RCC 7860 (cell line): ENCODE data around the gene STAM.
"Not testable (repeated sequence)": the region's sequence is repeated elsewhere in the genome, so short reads cannot be mapped to it uniquely, and the experiment has no call there.

Experiments
- DNase-seq: peaks from one replicate; pipeline ENCODE4 v3.0.0-alpha.2; 2015; ENCODE audit warnings: low spot score
- FAIRE-seq: peaks from 2 replicates; lab custom pipeline; 2012; peaks lifted over from hg19 to GRCh38; lab: Jason Lieb, UNC

STAM gene

DNA sequence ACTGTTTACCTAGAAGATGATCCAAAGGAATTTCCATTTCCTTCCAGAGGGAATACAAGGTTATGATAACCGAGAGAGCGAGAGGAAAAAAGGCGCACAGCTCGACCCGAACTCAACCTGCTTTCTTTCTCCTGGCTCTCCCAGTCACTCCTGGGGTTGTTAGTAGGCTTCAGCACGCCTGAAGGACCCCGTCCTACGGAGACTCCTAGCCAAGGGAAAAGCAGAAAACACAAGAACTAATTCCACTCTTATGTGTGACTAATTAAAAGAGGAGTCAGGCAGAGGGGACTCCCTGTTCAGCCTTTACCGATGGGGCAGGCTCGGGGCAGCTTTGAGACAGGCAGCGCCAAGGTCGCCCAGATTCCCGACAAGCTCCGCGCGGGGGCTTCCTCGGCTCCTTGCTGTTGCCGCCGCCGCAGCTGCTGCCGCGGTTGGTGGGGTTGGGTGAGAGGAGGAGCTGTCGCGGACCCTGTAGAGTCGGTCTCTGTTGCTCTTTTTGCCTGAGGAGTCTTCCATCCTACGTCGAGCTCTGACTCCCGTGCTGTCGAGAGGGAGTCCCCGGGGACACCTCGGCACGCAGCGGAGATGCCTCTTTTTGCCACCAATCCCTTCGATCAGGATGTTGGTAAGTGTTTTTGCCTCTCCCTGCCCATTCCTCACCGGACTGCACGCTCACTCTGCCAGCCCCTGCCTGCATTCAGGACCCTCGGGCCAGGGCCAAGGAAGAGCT lies at the start of gene STAM:
Gene STAM, plus strand, starts transcription at position 397 of the 730 bp plus-strand sequence. Its CDS starts 189 bp downstream, at position 586.
- DNase-seq (peak; percentile 81), FAIRE-seq (peak; percentile 32)

DNA sequence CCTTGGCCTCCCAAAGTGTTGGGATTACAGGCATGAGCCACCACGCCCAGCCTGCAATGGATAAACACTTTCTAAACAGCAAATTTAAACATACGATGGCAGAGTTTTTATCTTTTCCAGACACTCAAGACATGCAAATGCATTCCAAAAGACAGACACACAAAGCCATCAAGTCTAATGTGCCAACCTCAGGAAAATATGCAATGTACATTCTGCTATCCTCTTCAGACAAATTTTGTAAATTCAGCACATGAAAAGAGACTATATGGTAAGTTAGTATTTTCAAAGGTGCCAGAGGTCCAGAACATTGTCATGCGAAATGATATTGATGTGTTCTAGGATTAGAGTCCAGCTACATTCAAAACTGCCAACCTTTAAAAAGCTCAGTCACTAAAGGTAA lies 46.6 kb upstream of the STAM start:
- no peak for FAIRE-seq
- no peak for DNase-seq

DNA sequence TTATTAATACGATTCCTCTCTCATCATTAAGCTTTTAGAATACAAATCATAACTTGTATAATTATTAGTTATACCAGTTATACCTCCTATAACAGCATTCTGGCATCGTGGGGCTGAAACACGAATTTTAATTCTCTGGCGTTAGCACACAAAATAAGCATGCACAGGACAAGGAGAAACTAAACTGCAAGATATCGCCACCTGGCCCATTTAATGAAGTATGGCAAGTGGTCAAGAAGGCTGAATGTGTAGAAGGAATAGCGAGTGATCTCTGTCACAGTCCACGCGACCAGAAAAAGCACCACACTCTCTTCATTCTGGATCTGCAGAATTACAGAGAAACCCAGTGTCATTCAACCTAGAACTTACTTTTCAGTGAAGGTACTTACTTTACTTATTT lies 44.9 kb upstream of the STAM start:
- DNase-seq, result no peak
- FAIRE-seq, result no peak

DNA sequence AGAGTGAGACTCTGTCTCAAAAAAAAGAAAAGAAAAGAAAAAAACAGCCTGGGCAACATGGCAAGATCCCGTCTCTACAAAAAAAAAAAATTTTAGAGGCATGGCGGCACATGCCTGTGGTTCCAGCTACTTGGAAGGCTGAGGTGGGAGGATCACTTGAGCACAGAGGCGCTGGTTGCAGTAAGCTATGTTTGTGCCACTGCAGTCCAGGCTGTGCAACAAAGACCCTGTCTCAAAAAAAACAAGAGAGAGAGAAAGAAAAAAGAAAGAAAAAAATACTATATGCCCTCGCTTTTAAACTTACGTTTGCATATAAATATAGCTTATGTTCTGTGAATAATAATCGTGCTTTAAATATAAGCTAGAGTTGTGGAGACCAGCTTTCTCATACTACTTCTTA lies 38.0 kb upstream of the STAM start:
- DNase-seq (no peak), FAIRE-seq (no peak)

DNA sequence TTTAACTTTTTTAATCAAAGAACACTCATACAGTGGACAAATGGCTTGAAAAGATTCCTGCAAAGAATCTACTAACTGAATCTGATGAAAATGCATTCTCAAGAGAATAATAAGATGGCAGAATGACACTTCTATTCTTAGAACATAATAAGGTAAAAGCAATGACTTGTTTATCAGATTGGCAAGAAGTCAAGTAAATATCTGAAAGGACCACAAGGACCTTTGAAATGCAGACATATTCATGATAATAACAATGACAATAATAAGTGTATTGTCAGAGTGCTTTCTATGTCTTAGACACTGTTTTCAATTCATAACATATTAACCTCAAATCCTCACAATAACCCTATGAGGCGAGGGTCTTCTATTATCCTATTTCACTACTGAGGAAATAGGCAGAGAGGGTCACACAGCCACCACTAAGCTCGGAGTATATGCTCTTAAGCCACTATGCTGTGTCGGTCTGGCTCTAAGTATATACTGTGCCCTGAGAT lies 37.4 kb upstream of the STAM start:
- no peak for DNase-seq
- FAIRE-seq, result no peak

DNA sequence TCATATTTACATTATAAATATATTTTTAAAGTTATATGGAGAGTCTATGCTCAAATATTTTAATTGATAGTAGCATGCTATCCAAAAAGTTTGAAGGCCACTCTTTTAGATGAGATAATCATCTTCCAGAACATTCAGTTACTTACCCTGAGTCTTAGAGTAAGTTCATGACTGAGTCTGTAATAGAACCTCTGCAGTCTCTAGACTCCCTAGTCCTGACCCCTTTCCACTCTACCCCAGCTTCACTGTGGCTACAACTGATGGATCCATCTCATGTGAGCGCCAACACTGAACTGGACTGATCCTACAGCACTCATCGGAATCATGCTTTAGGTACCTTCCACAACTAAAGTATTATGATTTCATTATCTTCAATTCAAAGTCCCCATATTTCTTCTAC lies 36.9 kb upstream of the STAM start:
- DNase-seq, result no peak
- no peak for FAIRE-seq

DNA sequence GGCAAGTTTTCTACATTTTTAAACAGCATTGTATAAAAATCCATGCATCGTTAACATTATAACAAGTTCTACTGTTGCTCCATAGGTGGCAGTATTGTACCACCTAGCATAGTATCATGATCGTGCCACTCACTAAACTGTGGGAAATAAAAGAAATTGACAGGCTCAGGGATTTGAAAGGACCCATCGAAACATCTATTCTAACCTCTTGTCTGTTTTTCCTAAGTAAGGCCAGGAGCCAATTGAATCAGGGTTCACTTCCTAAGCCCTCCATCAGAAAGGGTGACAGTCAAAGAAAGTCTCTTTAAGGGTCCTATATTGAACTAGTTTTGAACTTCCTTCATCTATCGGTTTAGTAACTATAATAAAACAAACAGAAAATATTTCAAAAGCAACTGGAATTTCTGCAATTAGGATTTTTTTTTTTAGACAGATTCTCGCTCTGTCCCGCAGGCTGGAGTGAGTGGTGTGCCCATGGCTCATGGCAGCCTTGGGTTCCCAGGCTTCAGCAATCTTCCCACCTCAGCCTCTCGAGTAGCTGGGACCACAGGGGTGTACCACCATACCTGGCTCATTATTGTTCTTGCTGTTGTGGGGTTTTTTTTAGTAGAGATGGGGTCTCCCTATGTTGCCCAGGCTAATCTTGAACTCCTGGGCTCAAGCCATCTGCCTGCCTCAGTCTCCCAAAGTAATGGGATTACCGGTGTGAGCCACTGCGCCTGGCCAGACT lies 36.2 kb upstream of the STAM start:
- DNase-seq (peak; percentile 50), FAIRE-seq (peak; percentile 83)

DNA sequence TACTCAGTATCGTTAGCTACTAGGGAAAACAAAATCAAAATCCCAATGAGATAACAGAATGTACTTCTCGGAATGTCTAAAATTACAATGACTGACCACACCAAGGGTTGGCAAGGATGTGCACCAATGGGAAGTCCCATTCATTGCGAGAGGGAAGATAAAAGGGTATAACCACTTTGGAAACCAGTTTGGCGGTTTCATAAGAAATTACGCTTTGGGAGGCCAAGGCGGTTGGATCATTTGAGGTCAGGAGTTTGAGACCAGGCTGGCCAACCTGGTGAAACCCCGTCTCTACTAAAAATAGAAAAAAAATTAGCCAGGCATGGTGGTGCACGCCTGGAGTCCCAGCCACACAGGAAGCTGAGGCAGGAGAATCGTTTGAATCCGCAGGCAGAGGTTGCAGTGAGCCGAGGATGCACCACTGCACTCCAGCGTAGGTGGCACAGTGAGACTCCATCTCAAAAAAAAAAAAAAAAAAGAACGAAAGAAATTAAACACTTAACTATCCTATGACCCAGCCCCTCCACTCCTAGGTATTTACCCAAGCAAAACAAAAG lies 34.4 kb upstream of the STAM start:
- FAIRE-seq (no peak), DNase-seq (no peak)

DNA sequence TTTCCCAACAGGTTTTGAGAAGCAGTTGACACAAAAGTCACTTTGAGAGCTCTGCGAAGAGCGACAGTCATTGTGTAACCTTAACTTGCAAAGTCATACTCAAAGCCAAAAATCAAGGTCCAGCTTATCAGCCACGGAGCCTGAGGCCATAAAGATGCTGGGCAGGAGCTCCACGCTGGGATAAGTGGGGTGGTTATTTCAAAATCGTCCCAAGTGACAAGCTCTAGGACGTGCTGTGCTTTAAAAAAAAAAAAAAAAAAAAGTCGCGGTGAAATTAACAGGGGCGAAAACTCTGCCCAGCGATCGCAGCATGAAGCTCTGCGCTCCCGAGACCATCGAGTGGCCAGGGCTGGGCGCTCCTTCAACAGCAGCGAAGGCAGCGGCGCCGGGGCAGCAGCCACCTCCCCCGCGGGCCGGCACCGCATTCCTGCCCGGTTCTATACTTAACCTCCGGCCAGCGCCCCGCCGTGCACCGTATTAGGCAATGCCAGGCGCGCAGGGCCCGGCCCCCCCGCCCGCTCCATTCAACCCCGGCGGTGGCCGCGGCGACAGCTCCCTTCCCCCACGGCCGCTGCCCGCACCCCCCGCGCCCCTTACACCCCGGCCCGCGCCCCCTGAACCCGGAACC lies 27.4 kb upstream of the STAM start:
- peak; percentile 63 for DNase-seq
- no peak for FAIRE-seq

DNA sequence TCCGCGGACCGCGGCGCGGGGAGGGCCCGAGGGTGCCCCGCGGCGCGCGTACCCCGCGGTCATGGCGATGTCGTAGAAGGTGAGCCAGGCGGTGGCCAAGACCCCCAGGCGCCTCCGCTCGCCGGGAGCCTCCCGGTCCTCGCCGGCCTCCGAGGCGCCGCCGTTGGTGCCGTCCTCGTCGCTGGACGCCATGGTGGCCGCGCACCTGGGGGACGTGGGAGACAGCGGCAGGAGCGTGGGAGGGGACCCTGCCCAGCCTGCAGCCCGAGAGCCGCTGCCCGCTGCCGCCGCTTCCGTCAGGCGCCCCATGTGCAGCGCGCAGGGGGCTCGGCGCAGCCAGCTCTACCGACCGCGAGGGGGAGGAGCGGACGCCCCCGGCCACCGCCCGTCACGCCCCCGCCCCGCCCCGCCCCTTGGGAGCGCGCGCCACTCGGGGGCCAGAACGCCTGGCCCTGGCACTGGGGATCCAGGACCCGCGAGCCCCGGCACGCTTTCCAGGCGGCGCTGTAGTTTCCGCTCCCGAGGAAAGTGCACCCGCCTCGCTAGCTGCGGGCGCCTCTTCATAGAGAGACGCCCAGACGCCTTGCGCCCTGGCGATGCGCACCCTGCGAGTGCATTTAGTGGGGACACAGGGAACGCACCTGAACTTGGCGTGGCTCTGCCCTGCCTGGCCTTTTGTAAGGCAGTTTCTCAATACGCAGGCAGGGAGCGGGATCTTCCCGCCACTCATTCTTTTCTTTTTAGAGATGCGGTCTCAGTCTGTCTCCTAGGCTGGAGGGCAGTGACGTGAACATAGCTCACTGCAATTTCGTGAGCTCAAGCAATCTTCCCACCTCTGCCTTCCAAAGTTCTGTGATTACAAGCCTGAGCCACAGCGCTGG lies 26.7 kb upstream of the STAM start, which contains the start of gene HACD1:
Gene HACD1, minus strand, starts transcription at position 344 of the 881 bp plus-strand sequence. Its CDS starts 35 bp downstream, at position 309.
- FAIRE-seq, result no peak
- DNase-seq, result peak; percentile 48

DNA sequence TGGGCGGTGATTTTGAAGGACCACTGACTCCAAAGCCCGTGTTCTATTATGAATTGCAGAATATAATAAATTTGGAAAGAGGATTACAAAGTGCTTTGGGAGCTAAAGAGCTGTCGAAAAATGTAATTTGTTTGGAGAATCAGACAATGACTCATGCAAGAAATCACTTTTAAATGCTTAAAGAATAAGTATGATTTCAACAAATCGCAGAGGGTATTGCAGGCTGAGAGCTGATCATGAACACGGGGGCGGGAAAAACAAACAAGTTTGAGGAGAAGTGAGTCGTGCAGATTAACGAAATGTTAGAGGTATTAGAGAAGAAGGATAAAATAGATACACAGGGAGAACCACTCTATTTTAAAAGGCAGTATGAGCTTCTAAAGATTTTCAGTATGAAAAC lies 21.9 kb upstream of the STAM start:
- no peak for FAIRE-seq
- no peak for DNase-seq

DNA sequence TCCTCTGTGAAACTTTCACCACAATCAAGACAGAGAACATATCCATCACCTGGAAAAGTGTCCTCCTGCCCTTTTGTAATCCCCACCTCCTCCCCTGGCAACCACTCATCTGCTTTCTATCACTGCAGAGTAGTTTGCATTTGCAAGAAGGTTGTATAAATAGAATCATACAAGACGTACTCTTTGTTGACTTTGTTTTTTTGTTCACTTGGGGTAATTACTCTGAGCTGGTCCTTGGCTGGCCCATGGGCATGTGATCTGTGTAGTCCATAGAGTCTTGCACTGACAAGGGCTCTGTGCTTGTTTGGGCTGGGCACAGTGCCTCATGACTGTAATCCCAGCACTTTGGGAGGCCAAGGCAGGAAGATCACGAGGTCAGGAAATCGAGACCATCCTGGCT lies 19.0 kb upstream of the STAM start:
- DNase-seq, result no peak
- FAIRE-seq, result no peak

DNA sequence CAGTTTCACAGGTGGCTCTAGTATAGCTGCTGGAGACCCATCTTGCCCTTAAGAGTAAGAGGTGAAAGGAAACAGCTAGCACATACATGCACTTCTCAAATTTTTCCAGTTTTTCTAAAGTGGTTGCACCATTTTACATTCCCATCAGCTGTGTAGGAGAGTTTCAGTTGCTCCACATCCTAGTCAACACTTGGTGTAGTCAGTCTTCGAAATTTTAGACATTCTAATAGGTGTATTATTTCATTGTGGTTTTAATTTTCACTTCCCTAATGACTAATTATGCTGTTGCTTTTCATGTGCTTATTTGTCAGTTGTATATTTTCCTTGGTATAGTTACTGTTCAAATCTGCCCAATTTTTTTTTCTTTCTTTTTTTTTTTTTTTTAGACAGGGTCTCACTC lies 17.3 kb upstream of the STAM start:
- FAIRE-seq (no peak), DNase-seq (no peak)

DNA sequence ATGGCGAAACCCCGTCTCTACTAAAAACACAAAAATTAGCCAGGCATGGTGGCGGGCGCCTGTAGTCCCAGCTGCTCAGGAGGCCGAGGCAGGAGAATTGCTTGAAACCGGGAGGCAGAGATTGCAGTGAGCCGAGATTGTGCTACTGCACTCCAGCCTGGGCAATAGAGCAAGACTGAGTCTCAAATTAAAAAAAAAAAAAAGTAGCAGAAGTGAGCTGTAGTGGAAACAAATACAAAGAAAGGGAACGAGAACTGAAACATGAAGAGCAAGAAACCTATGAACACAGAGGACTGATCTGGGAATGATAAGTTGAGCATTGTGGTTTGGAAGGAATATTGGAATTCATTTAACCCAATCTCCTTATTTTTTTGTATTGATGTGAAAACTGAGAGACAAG lies 11.4 kb upstream of the STAM start:
- FAIRE-seq, DNase-seq: not testable (repeated sequence)

DNA sequence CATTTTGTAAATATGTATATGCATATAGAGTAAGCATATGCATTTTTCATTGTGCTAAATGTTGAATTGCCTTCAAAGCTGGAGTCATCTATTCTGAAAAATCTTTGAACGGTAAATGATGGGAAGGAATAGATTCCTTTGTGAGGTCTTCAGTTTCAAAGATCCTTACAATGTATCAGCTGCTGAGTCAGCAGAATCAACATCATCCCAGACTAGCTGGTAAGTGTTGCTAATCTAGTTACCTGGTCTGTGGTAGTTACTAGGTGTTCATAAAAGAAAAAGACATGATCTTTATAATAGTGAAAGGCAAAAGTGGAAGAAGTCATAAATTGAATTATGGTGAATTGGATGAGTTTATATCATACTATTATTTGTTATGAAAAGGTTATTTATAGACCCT lies 10.6 kb upstream of the STAM start:
- FAIRE-seq (no peak), DNase-seq (no peak)

DNA sequence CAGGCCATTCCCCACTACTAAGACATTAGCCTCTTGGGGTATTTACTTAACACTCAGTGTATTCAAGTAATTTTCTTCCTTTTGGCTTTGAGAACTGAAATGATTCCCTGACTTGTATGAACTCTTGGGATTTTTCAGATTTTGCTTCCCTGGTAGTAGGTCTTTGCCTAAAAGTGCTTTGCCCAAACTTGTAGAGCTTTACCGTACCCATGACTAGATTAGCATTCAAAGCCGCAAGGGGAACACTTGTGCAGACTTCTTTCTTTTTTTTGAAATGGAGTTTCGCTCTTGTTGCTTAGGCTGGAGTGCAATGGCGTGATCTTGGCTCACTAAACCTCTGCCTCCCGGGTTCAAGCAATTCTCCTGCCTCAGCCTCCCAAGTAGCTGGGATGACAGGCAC lies 6.1 kb upstream of the STAM start:
- FAIRE-seq (no peak), DNase-seq (no peak)

DNA sequence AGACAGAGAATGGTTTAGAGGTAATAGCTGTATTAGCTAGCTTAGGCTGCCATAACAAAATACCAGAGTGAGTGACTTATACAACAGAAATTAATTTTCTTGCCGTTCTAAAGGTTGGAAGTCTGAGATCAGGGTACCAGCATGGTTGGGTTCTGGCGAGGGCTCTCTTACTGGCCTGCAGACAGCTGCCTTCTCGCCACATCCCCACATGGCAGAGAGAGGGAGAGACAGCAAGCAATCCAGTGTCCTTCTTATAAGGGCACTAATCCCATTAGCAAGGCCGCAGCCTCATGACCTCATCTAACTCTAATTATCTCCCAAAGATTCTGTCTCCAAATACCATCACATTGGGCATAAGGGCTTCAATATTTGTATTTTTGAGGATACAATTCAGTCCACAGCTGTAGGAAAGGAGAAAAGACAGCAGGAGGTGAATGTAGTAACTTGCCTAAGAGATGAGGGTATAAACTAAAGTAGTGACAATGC lies 3.6 kb upstream of the STAM start:
- FAIRE-seq, result no peak
- DNase-seq, result no peak

DNA sequence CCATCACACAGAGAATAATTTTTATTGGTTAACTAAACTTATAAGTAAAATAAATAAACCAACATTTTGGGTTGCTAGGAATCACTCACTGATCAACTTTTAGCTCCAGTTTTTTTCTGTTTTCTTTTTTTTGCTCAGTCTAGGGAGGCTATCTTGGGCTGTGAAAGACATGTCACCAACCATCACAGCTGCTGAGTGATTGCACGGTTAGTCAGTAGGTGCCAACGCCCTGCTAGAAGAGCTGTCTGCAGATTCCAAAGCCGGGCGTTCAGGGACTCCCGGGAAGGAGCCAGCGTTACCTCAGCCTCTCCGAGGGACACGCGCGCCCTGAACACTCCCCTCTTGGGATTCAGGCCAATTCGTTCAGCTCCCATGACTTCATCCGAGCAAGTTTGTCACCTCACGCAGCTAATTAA lies 604 bp upstream of the STAM start:
- DNase-seq (peak; percentile 82), FAIRE-seq (peak; percentile 29)

DNA sequence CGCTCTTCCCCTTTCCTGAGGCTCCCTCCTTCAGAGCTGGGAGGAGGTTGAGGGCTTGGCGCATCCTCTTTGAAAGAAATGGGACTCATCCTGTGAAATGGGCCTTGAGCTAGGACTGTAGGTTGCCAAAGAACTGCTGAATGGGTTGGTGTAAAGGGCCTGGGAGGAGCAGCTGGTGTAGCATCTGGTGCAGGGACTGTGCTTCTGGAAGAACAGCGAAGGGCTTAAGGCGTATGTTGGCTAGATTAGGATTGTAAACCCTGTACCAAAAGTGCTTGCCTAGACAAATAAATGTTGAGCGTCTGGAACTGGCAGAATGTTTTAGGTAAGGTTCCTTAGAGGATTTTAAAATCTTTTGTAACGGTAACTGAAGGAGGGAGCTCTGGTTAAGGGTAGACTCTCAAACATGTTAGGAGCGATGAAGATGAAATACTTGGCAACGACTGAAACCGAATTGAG lies 563 bp downstream of the STAM start:
- FAIRE-seq (no peak), DNase-seq (no peak)
